GM12875 (cell line): ENCODE measurements around the gene WDR46.
A peak's percentile ranks its signal among the peaks of the same experiment; 100 is the strongest.

Experiments
- H3K4me3 ChIP-seq: one replicate; pipeline ENCODE4 v1.5.1; 2011; ENCODE audit warnings: low read depth, low read length, control low read depth
- TF ChIP-seq, protein P1 (sequence below): IDR thresholded peaks from 2 replicates; pipeline ENCODE4 v1.5.1; 2011; ENCODE audit warnings: low read depth, mild to moderate bottlenecking, control low read depth, inconsistent platforms, low read length, moderate library complexity, borderline replicate concordance; ENCODE audit not compliant: insufficient read depth

The WDR46 gene

DNA sequence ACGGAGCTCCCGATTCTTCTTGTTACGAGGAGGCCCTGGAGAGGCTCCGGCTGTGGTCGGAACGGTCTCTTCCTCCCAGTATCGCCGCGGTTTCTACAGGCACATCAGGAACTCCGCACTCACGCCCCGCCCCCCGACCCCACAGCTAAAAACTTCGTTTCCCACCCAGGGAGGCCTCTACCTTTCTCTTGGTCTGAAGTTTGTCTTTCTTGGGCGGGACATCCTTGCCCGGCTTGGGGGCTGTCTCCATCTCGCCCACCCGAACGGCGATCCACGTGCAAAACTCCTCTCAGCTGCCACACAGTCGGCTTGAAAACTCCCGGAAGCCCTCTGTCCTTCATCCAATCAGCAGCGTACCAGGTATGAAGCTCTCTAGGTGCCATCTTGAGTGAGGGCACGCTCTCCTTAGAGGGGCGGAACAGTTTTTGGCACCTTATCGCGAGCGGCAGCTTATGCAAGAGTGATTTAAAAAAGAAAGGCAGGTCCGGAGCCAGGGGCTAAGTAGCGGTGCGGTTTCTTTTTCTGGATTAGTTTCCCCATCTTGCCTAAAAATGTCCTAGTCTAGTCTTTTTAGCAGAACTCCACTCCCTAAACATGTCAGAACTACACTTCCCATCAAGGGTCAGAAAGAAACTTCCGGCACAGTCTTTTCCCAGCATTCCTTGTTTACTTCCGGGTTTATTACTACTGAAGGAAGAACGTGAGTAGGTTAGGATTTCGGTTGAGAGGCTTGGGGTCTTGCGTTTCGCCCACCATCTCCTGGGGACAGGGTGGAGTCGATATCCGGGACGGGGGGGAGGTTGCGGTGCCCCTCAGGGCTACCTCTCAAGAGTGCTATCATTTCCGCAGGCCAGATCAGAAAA lies at the start of gene WDR46, which contains the start of gene PFDN6:
WDR46 (minus strand) TSS at position 319 of the 863 bp plus-strand sequence; CDS start at position 250, 69 bp downstream.
PFDN6 (plus strand) TSS at position 681 of the 863 bp plus-strand sequence. CDS start 256 bp downstream, outside the sequence.
- TF ChIP-seq, protein P1, sequence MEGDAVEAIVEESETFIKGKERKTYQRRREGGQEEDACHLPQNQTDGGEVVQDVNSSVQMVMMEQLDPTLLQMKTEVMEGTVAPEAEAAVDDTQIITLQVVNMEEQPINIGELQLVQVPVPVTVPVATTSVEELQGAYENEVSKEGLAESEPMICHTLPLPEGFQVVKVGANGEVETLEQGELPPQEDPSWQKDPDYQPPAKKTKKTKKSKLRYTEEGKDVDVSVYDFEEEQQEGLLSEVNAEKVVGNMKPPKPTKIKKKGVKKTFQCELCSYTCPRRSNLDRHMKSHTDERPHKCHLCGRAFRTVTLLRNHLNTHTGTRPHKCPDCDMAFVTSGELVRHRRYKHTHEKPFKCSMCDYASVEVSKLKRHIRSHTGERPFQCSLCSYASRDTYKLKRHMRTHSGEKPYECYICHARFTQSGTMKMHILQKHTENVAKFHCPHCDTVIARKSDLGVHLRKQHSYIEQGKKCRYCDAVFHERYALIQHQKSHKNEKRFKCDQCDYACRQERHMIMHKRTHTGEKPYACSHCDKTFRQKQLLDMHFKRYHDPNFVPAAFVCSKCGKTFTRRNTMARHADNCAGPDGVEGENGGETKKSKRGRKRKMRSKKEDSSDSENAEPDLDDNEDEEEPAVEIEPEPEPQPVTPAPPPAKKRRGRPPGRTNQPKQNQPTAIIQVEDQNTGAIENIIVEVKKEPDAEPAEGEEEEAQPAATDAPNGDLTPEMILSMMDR, result no peak
- H3K4me3 ChIP-seq, result peak within 1 kb of the TSS; percentile 64

- no peak overlapping the region for H3K4me3 ChIP-seq
- TF ChIP-seq, protein P1, result no peak
These were observed 47.5 kb upstream of the WDR46 start for GRCh38 chr6:33336495-33336894.

DNA sequence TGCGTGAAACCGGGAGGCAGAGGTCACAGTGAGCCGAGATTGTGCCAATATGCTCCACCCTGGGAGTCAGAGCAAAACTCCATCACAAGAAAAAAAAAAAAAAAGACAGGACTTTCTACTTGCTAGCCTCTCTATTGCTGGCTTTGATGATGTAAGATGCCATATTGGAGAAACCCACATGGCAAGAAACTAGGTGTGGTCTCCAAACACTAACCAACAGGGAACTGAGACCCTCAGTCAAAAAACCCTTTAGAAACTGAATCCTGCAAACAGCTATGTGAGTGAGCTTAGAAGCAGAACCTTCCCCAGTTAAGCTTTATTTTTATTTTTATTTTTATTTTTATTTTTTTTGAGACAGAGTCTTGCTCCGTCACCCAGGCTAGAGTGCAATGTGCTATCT lies 46.9 kb upstream of the WDR46 start:
- no peak overlapping the region for H3K4me3 ChIP-seq
- TF ChIP-seq, protein P1, result no peak

DNA sequence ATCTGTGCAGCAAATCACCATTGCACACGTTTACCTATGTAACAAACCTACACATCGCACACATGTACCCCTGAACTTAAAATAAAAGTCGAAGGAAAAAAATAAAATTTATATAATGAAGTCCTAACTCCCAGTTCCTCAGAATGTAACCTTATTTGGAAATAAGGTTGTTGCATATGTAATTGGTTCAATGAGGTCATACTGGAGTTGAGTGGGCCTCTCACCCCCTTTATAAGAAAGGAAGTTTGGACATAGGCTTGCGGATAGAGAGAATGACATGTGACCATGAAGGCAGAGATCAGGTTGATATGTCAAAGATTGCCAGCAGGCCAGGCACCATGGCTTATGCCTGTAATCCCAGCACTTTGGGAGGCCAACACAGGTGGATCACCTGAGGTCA lies 44.6 kb upstream of the WDR46 start:
- TF ChIP-seq, protein P1, result no peak
- H3K4me3 ChIP-seq, result no peak overlapping the region

GRCh38 chr6:33330736-33331135 lies 41.7 kb upstream of the WDR46 start:
- TF ChIP-seq, protein P1, result no peak
- H3K4me3 ChIP-seq, result no peak overlapping the region

DNA sequence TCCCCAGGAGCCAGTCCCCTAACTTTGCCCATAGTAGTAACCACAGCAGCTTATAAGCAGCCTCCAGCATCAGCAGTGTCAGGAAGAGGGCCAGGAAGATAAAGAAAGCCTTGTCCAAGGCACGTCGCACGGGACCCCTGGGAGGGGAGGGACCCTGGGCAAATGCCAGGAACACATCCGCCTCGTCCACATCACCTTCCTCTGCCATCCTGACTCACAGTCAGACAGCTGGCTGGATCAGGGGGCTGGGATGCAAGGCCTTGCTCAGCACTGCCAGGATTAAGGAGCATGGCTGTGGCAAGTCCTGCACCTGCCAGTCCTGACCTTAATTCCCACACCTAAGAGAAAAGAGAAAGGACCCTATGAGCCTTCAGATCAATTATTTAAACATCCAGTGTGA lies 40.0 kb upstream of the WDR46 start:
- no peak overlapping the region for H3K4me3 ChIP-seq
- TF ChIP-seq, protein P1, result no peak

DNA sequence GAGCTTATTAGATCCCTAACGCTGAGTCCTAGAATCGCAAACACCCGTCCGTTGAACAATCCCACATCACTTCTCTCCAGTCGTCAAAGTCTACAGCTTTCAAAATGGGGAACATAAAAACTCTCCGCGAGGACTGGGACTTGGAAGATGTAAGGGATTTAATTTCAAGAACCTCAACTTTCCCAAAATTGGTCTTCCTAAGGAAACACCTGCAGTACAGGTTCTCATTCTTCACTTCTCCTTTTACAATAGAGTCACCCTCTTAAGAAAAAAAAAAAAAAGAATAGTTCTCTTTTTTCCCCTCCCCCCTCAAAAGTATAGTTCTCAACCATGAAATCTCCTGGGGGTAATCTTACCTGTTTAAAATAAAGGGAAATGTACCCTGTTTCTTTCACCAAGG lies 35.1 kb upstream of the WDR46 start:
- H3K4me3 ChIP-seq, result peak overlapping the region; percentile 53
- TF ChIP-seq, protein P1, result no peak
